Nephron (organoid): ENCODE measurements around the gene ARHGAP26.

Source experiments
- H3K27ac Mint-ChIP-seq, 3 experiments: 2 replicates each; pipeline ENCODE4 v1.8.0; 2020; ENCODE audit warnings: mixed read lengths in 3 of 3, mild to moderate bottlenecking in 2 of 3, moderate library complexity in 1 of 3
- H3K27me3 Mint-ChIP-seq: 2 replicates; pipeline ENCODE4 v1.8.0; 2021; ENCODE audit warnings: low read depth, mild to moderate bottlenecking, moderate library complexity, mixed read lengths
- H3K36me3 Mint-ChIP-seq: 2 replicates; pipeline ENCODE4 v1.8.0; 2020; ENCODE audit warnings: low read depth, mixed read lengths
- H3K4me1 Mint-ChIP-seq: 2 replicates; pipeline ENCODE4 v1.8.0; 2020; ENCODE audit warnings: mixed read lengths
- H3K4me3 Mint-ChIP-seq, 3 experiments: 2 replicates each; pipeline ENCODE4 v1.8.0; 2020; ENCODE audit warnings: mild to moderate bottlenecking in 3 of 3, mixed read lengths in 3 of 3, moderate library complexity in 2 of 3
- H3K9me3 Mint-ChIP-seq: 2 replicates; pipeline ENCODE4 v1.8.0; 2020; ENCODE audit warnings: mixed read lengths
- CTCF ChIP-seq, 3 experiments: fragments of 200-600 bp; sonication (generic); IDR thresholded peaks; one replicate each; pipeline ENCODE4 v1.5.0; 2021; ENCODE audit warnings: antibody characterized with exemption in 3 of 3; ENCODE audit not compliant: unreplicated experiment in 3 of 3

The ARHGAP26 gene

GRCh38 chr5:142847898-142848790 is 78.0 kb downstream of the ARHGAP26 start:
- H3K27ac Mint-ChIP-seq: peak overlapping the region in 2 of 3 experiments; percentile 38 to 52
- no peaks in the 10 kb centered on the region for H3K9me3 Mint-ChIP-seq
- H3K36me3 Mint-ChIP-seq: no peaks in the 10 kb centered on the region
- H3K4me3 Mint-ChIP-seq: no peak overlapping the region
- peaks cover 6% of the 10 kb centered on the region for H3K27me3 Mint-ChIP-seq
- no peak for TF ChIP-seq CTCF (IDR thresholded peaks at IDR 0.05; ENCODE audit: unreplicated experiment in 3 of 3)
- peaks cover 55% of the 10 kb centered on the region for H3K4me1 Mint-ChIP-seq

- Mint-ChIP-seq H3K27me3 (peaks cover 6% of the 10 kb centered on the region), H3K4me3 (no peak overlapping the region), H3K4me1 (peaks cover 53% of the 10 kb centered on the region), H3K27ac (peak overlapping the region in 1 of 3 experiments; percentile 1), H3K9me3 (no peaks in the 10 kb centered on the region), H3K36me3 (no peaks in the 10 kb centered on the region)
- no peak for TF ChIP-seq CTCF (IDR thresholded peaks at IDR 0.05; ENCODE audit: unreplicated experiment in 3 of 3)
Observed at GRCh38 chr5:142849466-142849865, 79.3 kb downstream of the ARHGAP26 start.

- H3K27ac Mint-ChIP-seq: peak overlapping the region in 1 of 3 experiments; percentile 1
- no peaks in the 10 kb centered on the region for H3K36me3 Mint-ChIP-seq
- peaks cover 53% of the 10 kb centered on the region for H3K4me1 Mint-ChIP-seq
- H3K9me3 Mint-ChIP-seq: no peaks in the 10 kb centered on the region
- H3K27me3 Mint-ChIP-seq: peaks cover 4% of the 10 kb centered on the region
- no peak overlapping the region for H3K4me3 Mint-ChIP-seq
- TF ChIP-seq CTCF (IDR thresholded peaks at IDR 0.05; ENCODE audit: unreplicated experiment in 3 of 3): no peak
Observed at GRCh38 chr5:142849880-142850279, 79.7 kb downstream of the ARHGAP26 start.

GRCh38 chr5:142851731-142852130 is 81.6 kb downstream of the ARHGAP26 start:
- TF ChIP-seq CTCF (IDR thresholded peaks at IDR 0.05; ENCODE audit: unreplicated experiment in 3 of 3): no peak
- H3K36me3 Mint-ChIP-seq: no peaks in the 10 kb centered on the region

GRCh38 chr5:142852416-142853198 is 82.4 kb downstream of the ARHGAP26 start:
- peak overlapping the region in 2 of 3 experiments; percentile 4 to 37 for H3K27ac Mint-ChIP-seq
- no peaks in the 10 kb centered on the region for H3K27me3 Mint-ChIP-seq
- H3K4me1 Mint-ChIP-seq: peaks cover 41% of the 10 kb centered on the region
- H3K9me3 Mint-ChIP-seq: no peaks in the 10 kb centered on the region
- no peaks in the 10 kb centered on the region for H3K36me3 Mint-ChIP-seq
- TF ChIP-seq CTCF (IDR thresholded peaks at IDR 0.05; ENCODE audit: unreplicated experiment in 3 of 3): no peak
- H3K4me3 Mint-ChIP-seq: no peak overlapping the region

More at GRCh38 chr5:142851731-142852130, 81.6 kb downstream of the ARHGAP26 start:
- Mint-ChIP-seq H3K27ac (peak overlapping the region in 2 of 3 experiments; percentile 4 to 37), H3K9me3 (no peaks in the 10 kb centered on the region), H3K27me3 (no peaks in the 10 kb centered on the region), H3K4me1 (peaks cover 40% of the 10 kb centered on the region), H3K4me3 (no peak overlapping the region)
